NT2/D1 (cell line): Measurements from ENCODE around the gene TEPSIN.

Experiments
- YY1 ChIP-seq: IDR thresholded peaks from 2 replicates; pipeline ENCODE4 v1.6.1; 2011; ENCODE audit not compliant: insufficient read length, insufficient read depth
- ZNF274 ChIP-seq: IDR thresholded peaks from 2 replicates; pipeline ENCODE4 v1.6.1; 2011; ENCODE audit warnings: mild to moderate bottlenecking, low read depth, low read length

DNA sequence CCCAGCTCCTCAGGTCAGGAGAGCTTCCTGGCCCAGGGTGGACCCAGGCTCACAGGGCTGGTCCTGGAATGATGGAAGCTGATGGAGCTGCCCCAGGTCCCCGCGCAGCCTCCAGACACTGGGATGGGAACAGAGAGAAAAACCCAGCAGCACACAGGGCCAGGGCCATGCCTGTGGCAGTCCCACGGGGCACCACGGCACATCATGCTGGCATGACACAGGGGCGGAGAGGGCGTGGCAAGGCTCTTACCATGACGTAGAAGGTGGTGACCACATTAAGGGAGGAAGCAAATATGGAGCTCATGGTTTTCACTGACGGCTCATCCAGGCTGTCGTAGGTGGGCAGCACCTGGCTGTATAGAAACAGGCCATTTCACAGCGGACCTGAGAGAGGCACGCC, 37.9 kb upstream of the TEPSIN start:
- TF ChIP-seq YY1 (no peak), ZNF274 (no peak)
